HepG2 (cell line): ENCODE measurements around the gene BPIFB6. TPM values are rescaled to one million over a fixed set of nuclear protein-coding genes. Genes with fewer than 3 reads are reported as not detected.
A peak's percentile ranks its signal among the peaks of the same experiment; 100 is the strongest.

Experiments
- CEBPZ ChIP-seq: IDR thresholded peaks from 2 replicates; pipeline ENCODE4 v1.6.1; 2012; ENCODE audit warnings: low read length, improper control_type of control experiment
- CERS6 ChIP-seq: sonication (generic); formaldehyde crosslinking; IDR thresholded peaks from 2 replicates; pipeline ENCODE4 v1.5.0; 2020; ENCODE audit warnings: missing genetic modification reagents
- HOXA5 ChIP-seq: sonication (generic); formaldehyde crosslinking; IDR thresholded peaks from 2 replicates; pipeline ENCODE4 v1.4.0; 2020; ENCODE audit warnings: missing genetic modification reagents
- MLXIP ChIP-seq: sonication (generic); formaldehyde crosslinking; IDR thresholded peaks from 2 replicates; pipeline ENCODE4 v1.9.0; 2021; ENCODE audit warnings: missing genetic modification reagents, borderline replicate concordance
- PCBP2 ChIP-seq: fragments of 200-400 bp; formaldehyde crosslinking; optimal IDR thresholded peaks from 2 replicates; pipeline ENCODE3; 2018; ENCODE audit warnings: low read length, low read depth; ENCODE audit not compliant: poor library complexity, severe bottlenecking
- PLRG1 ChIP-seq: fragments of 450-650 bp; conservative IDR thresholded peaks from 2 replicates; pipeline ENCODE4 v1.6.1; 2016
- RERE ChIP-seq: IDR thresholded peaks from 2 replicates; pipeline ENCODE4 v1.6.1; 2016; ENCODE audit warnings: low read depth, missing genetic modification reagents, missing compliant biosample characterization
- TEAD2 ChIP-seq: sonication (generic); formaldehyde crosslinking; IDR thresholded peaks from 2 replicates; pipeline ENCODE4 v1.9.0; 2021; ENCODE audit warnings: missing genetic modification reagents
- ZNF276 ChIP-seq: sonication (generic); formaldehyde crosslinking; IDR thresholded peaks from 2 replicates; pipeline ENCODE4 v1.4.0; 2020; ENCODE audit warnings: mild to moderate bottlenecking, low read depth, missing genetic modification reagents
- ZNF317 ChIP-seq: sonication (generic); formaldehyde crosslinking; IDR thresholded peaks from 2 replicates; pipeline ENCODE4 v1.5.0; 2020; ENCODE audit warnings: mild to moderate bottlenecking, missing genetic modification reagents
- ZNF564 ChIP-seq: sonication (generic); formaldehyde crosslinking; IDR thresholded peaks from 2 replicates; pipeline ENCODE4 v1.8.1; 2023; ENCODE audit warnings: mild to moderate bottlenecking, missing genetic modification reagents
- ZNF782 ChIP-seq: sonication (generic); formaldehyde crosslinking; IDR thresholded peaks from 2 replicates; pipeline ENCODE4 v1.4.0; 2020; ENCODE audit warnings: missing genetic modification reagents, mild to moderate bottlenecking, borderline replicate concordance
- polyA plus RNA-seq, 8 experiments: library from polyadenylated mRNA; depleted of rRNA in 3 of 8; stranded (reverse) in 7 of 8; unstranded in 1 of 8; fragments of >200 nt; fragmentation: Illumina TruSeq in 4 of 8; extraction: Trizol in 4 of 8; gene quantifications; 2 replicates each; pipeline versions ENCODE4 v1.2.1 to v1.2.3, GENCODE V29; 2011 to 2016; ENCODE audit warnings: low read depth in 4 of 8, missing spikeins in 1 of 8, mixed read lengths in 1 of 8; ENCODE audit not compliant: insufficient read depth in 1 of 8
- total RNA-seq, 5 experiments: library from RNA; depleted of rRNA; stranded (reverse); fragments of >200 nt; fragmentation: Illumina TruSeq; extraction: Trizol; gene quantifications; 2 replicates each; pipeline ENCODE4 v1.2.3, GENCODE V29; 2016; ENCODE audit warnings: low read depth in 1 of 5

BPIFB6 gene
- total and polyA plus RNA-seq, 2 of the 13 experiments (the other 11 are each of a cell fraction or from before 2014, with no cell fraction given), result 0.13 to 1.7 TPM

- TF ChIP-seq ZNF276 (CRISPR knock-in tag) (peak; percentile 99), PLRG1 (no peak), ZNF782 (peak; percentile 97; the same call in 1 of the 2 replicates), RERE (CRISPR knock-in tag) (peak; percentile 92; the same call in 1 of the 2 replicates), CEBPZ (no peak), ZNF564 (peak; percentile 88), HOXA5 (CRISPR knock-in tag) (0 out of 2 replicates have a peak, but pooled peaks have one; percentile 52), MLXIP (CRISPR knock-in tag) (no peak), CERS6 (CRISPR knock-in tag) (no peak), PCBP2 (no peak), TEAD2 (CRISPR knock-in tag) (no peak), ZNF317 (CRISPR knock-in tag) (peak; percentile 93)
Observed at GRCh38 chr20:33009214-33010132, 22.0 kb upstream of the BPIFB6 start (continued).
